Lung (tissue), 12 donors: ENCODE results near the gene RETREG1. TPM values are rescaled to one million over a fixed set of nuclear protein-coding genes. Genes with fewer than 3 reads are reported as not detected.
A peak's percentile ranks its signal among the peaks of the same experiment; 100 is the strongest.

Experiments used
- ATAC-seq: fragments of 200-7000 bp; cut with Tn5 transposase; one replicate; pipeline ENCODE4 v1.9.1; 2020; ENCODE audit warnings: moderate number of reproducible peaks; ENCODE audit not compliant: insufficient read depth, low FRiP score
- DNase-seq, 3 donors: peaks; one replicate each; pipeline ENCODE4 v3.0.0-alpha.2; 2013 to 2017
- H3K27ac ChIP-seq, 2 donors: one replicate each; pipeline ENCODE4 v1.5.1; 2013; ENCODE audit warnings: mild to moderate bottlenecking in 2 of 2, moderate library complexity in 2 of 2, control low read depth in 1 of 2, inconsistent platforms in 1 of 2, low read depth in 1 of 2, low read length in 1 of 2
- H3K27me3 ChIP-seq, 3 donors: one replicate each; pipeline ENCODE4 v1.5.1; 2013; ENCODE audit warnings: low read length in 2 of 3; ENCODE audit not compliant: control insufficient read depth in 3 of 3, insufficient read depth in 3 of 3
- H3K36me3 ChIP-seq, 4 donors: one replicate each; pipeline ENCODE4 v1.5.1; 2013; ENCODE audit warnings: low read length in 4 of 4, mild to moderate bottlenecking in 1 of 4, moderate library complexity in 1 of 4; ENCODE audit not compliant: control insufficient read depth in 4 of 4, insufficient read depth in 4 of 4
- H3K4me1 ChIP-seq, 5 donors: one replicate each; pipeline ENCODE4 v1.5.1; 2013; ENCODE audit warnings: low read length in 5 of 5, mild to moderate bottlenecking in 2 of 5, moderate library complexity in 1 of 5; ENCODE audit not compliant: control insufficient read depth in 5 of 5, insufficient read depth in 5 of 5
- H3K4me3 ChIP-seq: one replicate; pipeline ENCODE4 v1.5.1; 2013; ENCODE audit warnings: mild to moderate bottlenecking, control low read depth, moderate library complexity
- H3K9ac ChIP-seq, 2 donors: one replicate each; pipeline ENCODE4 v1.5.1; 2013; ENCODE audit warnings: low read length in 2 of 2, control low read depth in 1 of 2; ENCODE audit not compliant: insufficient read depth in 1 of 2
- H3K9me3 ChIP-seq, 4 donors: one replicate each; pipeline ENCODE4 v1.5.1; 2013; ENCODE audit warnings: low read length in 3 of 4, mild to moderate bottlenecking in 1 of 4, moderate library complexity in 1 of 4; ENCODE audit not compliant: control insufficient read depth in 4 of 4, insufficient read depth in 3 of 4
- WGBS, 2 donors: extraction: QIAGEN DNeasy Blood & Tissue Kit; methylation state at CpG; one replicate each; pipeline ENCODE4 v1.1.7; 2013; 5-methylcytosine and 5-hydroxymethylcytosine counted together
- polyA plus RNA-seq, 2 donors: library from polyadenylated mRNA; stranded (reverse); fragments of 200-250 nt; gene quantifications; one replicate each; pipeline ENCODE4 v1.2.1, GENCODE V29; 2013
- total RNA-seq, 2 donors: library from RNA; depleted of rRNA in 1 of 2; stranded (reverse); fragments of >200 nt in 1 of 2; gene quantifications; one replicate each; pipeline ENCODE4 v1.2.1, GENCODE V29; 2014 to 2021
- TF ChIP-seq, protein P1 (sequence below): IDR thresholded peaks from 2 replicates; pipeline ENCODE4 v1.5.1; 2012; ENCODE audit warnings: mild to moderate bottlenecking; ENCODE audit errors: control extremely low read depth, extremely low read depth
- donor health status: control.
- donor health status: control.
- donor health status: Bipolar disorder and iron deficiency.
- donor health status: healthy.
- donor health status: DM: yes; HTN: yes; CAD: no.

Gene RETREG1
- total and polyA plus RNA-seq, 4 donors: 6.8 to 19.5 (median 9.6) TPM

DNA sequence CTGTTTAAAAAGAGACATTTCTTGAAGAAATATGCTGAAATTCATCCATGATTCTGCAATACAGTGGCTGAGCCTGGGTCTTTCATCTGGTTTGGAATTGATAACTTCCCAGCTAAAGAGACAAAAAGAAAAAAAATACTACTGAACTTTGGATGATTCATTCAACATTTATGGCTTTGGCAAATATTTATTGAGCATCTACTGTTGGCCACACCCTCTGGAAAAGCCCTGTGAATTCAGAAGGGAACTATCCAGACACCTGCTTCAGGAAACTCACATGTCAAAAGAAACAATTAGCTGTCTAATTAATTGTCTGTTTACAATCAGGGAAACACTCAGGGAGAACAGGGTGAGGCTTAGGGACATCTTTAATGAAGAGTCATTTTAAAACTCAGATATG, 133.4 kb downstream of the RETREG1 start:
- H3K36me3 ChIP-seq: no peaks in the 10 kb centered on the region
- H3K4me3 ChIP-seq: no peak overlapping the region
- peaks cover 0 to 10% (median 0%) of the 10 kb centered on the region in 5 donors for H3K4me1 ChIP-seq
- no peaks in the 10 kb centered on the region for H3K27me3 ChIP-seq
- H3K27ac ChIP-seq: peak overlapping the region in 1 of 2 donors; percentile 40
- no peaks in the 10 kb centered on the region for H3K9me3 ChIP-seq
- TF ChIP-seq, protein P1, sequence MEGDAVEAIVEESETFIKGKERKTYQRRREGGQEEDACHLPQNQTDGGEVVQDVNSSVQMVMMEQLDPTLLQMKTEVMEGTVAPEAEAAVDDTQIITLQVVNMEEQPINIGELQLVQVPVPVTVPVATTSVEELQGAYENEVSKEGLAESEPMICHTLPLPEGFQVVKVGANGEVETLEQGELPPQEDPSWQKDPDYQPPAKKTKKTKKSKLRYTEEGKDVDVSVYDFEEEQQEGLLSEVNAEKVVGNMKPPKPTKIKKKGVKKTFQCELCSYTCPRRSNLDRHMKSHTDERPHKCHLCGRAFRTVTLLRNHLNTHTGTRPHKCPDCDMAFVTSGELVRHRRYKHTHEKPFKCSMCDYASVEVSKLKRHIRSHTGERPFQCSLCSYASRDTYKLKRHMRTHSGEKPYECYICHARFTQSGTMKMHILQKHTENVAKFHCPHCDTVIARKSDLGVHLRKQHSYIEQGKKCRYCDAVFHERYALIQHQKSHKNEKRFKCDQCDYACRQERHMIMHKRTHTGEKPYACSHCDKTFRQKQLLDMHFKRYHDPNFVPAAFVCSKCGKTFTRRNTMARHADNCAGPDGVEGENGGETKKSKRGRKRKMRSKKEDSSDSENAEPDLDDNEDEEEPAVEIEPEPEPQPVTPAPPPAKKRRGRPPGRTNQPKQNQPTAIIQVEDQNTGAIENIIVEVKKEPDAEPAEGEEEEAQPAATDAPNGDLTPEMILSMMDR: no peak
- H3K9ac ChIP-seq: no peak overlapping the region
- ATAC-seq (no peak), DNase-seq (no peak)

DNA sequence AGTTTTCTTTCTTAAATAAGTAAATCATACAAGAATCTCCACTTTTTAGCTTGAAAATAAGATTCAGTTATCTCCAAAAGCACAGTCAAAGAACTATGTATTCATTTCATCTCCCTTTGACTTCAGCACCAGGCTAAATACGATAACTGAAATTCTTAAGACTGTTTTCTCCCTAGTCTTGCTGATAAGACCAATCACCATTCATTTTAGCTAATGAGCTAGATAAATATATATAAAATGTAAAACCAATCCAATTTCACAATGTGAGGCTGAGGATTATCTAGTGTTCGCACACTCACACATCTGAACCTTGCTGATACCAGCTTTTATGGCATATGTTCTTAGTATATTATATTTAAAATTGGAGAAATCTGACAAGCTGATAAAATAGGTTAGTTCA, 133.9 kb downstream of the RETREG1 start:
- no peak for ATAC-seq
- WGBS, 2 donors: 86 to 97% methylated on average over 2 of the region's 2 CpGs
- TF ChIP-seq, protein P1: no peak

GRCh38 chr5:16480821-16481538, 135.8 kb downstream of the RETREG1 start:
- Histone ChIP-seq H3K9ac (no peak overlapping the region), H3K27ac (peak overlapping the region in 1 of 2 donors; percentile 21), H3K36me3 (no peaks in the 10 kb centered on the region), H3K4me3 (no peak overlapping the region), H3K4me1 (peaks cover 0 to 5% (median 0%) of the 10 kb centered on the region in 5 donors), H3K27me3 (no peaks in the 10 kb centered on the region), H3K9me3 (no peaks in the 10 kb centered on the region)
- DNase-seq (no peak), ATAC-seq (no peak)
- 76 to 95% methylated on average over 6 of the region's 6 CpGs for WGBS, 2 donors
- TF ChIP-seq, protein P1: no peak

More for the DNA sequence above, 133.9 kb downstream of the RETREG1 start:
- H3K9me3 ChIP-seq: no peaks in the 10 kb centered on the region
- no peak overlapping the region for H3K27ac ChIP-seq
- no peak overlapping the region for H3K9ac ChIP-seq
- H3K4me1 ChIP-seq: peaks cover 0 to 10% (median 0%) of the 10 kb centered on the region in 5 donors
- no peaks in the 10 kb centered on the region for H3K27me3 ChIP-seq
- DNase-seq: no peak
- H3K36me3 ChIP-seq: no peaks in the 10 kb centered on the region
- no peak overlapping the region for H3K4me3 ChIP-seq

DNA sequence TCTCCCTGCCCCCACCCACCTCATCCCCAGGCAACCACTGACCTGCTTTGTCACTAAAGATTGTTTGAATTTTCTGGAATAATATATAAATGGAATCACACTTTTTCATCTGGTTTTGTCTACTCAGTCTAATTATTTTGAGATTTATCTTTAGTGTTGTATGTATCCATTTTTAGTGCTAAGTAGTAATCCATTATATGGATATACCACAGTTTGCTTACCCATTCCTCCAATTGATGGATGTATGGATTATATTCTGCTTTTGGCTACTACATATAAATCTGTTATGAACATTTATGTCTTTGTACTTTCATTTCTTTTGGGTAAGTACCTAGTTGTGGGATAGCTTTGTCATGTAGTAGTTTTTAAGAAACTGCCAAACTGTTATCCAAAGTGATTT, 136.7 kb downstream of the RETREG1 start:
- Histone ChIP-seq H3K27me3 (no peaks in the 10 kb centered on the region), H3K36me3 (no peaks in the 10 kb centered on the region), H3K9ac (no peak overlapping the region), H3K4me3 (no peak overlapping the region), H3K27ac (no peak overlapping the region), H3K4me1 (peaks cover 0 to 5% (median 0%) of the 10 kb centered on the region in 5 donors), H3K9me3 (no peaks in the 10 kb centered on the region)
- DNase-seq (no peak), ATAC-seq (no peak)
- TF ChIP-seq, protein P1: no peak
